ENCODE results near the gene BNC2.

Gene BNC2

GRCh38 chr9:16532681-16533450, 337.6 kb downstream of the BNC2 start:
- peak; percentile 62 for DNase-seq (ENCODE audit: low read depth)
- TF ChIP-seq, protein P1, sequence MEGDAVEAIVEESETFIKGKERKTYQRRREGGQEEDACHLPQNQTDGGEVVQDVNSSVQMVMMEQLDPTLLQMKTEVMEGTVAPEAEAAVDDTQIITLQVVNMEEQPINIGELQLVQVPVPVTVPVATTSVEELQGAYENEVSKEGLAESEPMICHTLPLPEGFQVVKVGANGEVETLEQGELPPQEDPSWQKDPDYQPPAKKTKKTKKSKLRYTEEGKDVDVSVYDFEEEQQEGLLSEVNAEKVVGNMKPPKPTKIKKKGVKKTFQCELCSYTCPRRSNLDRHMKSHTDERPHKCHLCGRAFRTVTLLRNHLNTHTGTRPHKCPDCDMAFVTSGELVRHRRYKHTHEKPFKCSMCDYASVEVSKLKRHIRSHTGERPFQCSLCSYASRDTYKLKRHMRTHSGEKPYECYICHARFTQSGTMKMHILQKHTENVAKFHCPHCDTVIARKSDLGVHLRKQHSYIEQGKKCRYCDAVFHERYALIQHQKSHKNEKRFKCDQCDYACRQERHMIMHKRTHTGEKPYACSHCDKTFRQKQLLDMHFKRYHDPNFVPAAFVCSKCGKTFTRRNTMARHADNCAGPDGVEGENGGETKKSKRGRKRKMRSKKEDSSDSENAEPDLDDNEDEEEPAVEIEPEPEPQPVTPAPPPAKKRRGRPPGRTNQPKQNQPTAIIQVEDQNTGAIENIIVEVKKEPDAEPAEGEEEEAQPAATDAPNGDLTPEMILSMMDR (conservative IDR thresholded peaks at IDR 0.05; ENCODE audit: low read depth, low read length), result no peak
- no peak overlapping the region for H3K4me3 ChIP-seq (ENCODE audit: low read length)

DNA sequence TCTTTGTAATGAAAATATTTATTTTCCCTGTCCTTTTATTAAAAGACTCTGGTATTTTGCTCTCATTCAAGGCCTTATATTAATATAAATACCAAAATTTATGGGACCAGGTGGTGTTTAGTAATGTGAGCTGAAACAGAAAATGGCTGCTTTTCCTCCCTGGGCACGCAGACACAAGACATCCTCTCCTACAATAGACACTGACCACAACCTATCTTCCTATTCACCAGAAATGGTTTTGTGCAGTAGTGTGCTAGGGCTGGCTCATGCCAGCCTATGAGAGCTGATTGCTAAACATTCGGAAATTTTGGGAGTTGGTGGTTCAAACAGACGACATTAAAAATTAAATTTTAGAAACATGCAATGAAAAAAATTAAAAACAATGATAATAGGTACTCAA, 338.2 kb downstream of the BNC2 start:
- H3K4me3 ChIP-seq (ENCODE audit: low read length), result no peak overlapping the region
- no peak for DNase-seq (ENCODE audit: low read depth)
- TF ChIP-seq, protein P1 (conservative IDR thresholded peaks at IDR 0.05; ENCODE audit: low read depth, low read length), result no peak

GRCh38 chr9:16530669-16531642, 339.5 kb downstream of the BNC2 start:
- no peak overlapping the region for H3K4me3 ChIP-seq (ENCODE audit: low read length)
- DNase-seq (ENCODE audit: low read depth), result no peak
- TF ChIP-seq, protein P1 (conservative IDR thresholded peaks at IDR 0.05; ENCODE audit: low read depth, low read length), result no peak

DNA sequence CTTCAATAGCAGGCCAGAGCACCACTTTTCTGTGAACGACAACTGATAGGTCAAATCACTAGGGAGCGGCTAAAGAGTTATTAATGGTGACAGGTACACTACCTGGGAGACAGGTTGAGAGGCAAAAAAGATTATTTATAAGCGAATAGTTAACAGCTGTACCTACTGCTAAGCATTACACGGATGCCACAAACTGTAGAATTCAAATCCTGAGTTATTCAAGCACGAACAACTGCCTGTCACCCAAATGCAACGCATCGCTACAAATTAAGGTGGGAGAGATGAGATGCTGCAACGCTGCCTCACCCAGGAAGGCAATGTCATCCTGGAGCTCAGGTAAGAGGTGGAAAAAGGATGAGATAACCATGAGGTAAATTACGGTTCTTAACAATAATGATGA, 342.9 kb downstream of the BNC2 start:
- TF ChIP-seq, protein P1 (conservative IDR thresholded peaks at IDR 0.05; ENCODE audit: low read depth, low read length), result no peak
- H3K4me3 ChIP-seq (ENCODE audit: low read length), result no peak overlapping the region
- DNase-seq (ENCODE audit: low read depth), result no peak

GRCh38 chr9:16526380-16526779, 344.1 kb downstream of the BNC2 start:
- no peak overlapping the region for H3K4me3 ChIP-seq (ENCODE audit: low read length)
- no peak for DNase-seq (ENCODE audit: low read depth)
- TF ChIP-seq, protein P1 (conservative IDR thresholded peaks at IDR 0.05; ENCODE audit: low read depth, low read length), result no peak

DNA sequence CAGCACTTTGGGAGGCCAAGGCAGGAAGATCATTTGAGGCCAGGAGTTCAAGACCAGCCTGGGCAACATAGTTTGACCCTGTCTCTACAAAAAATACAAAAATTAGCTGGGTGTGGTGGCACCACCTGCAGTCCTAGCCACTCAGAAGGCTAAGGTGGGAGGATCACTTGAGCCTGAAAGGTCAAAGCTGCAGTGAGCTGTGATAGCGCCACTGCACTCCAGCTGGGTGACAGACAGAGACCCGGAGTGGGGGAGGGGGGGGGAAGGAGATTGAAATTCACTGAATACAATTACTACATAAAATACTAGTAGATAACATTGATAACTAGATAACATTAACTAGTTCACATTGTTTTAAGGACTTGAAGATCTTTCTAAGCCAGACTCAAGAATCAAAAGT, 345.6 kb downstream of the BNC2 start:
- H3K4me3 ChIP-seq (ENCODE audit: low read length), result no peak overlapping the region
- TF ChIP-seq, protein P1 (conservative IDR thresholded peaks at IDR 0.05; ENCODE audit: low read depth, low read length), result no peak
- DNase-seq (ENCODE audit: low read depth), result no peak
